Pancreas (tissue), 10 donors: ENCODE data around the gene NNT. TPM values are rescaled to one million over a fixed set of nuclear protein-coding genes. Genes with fewer than 3 reads are reported as not detected.

Experiments
- ATAC-seq, 4 donors: fragments of 200-7000 bp; cut with Tn5 transposase; one replicate each; pipeline versions ENCODE4 v1.8.0 to v1.9.1; 2020; ENCODE audit warnings: mild to moderate bottlenecking in 4 of 4, moderate library complexity in 4 of 4
- DNase-seq, 6 donors: peaks; one replicate each; pipeline ENCODE4 v3.0.0-alpha.2; 2020
- FAIRE-seq: peaks from 2 replicates; lab custom pipeline; 2012; peaks lifted over from hg19 to GRCh38; lab: Jason Lieb, UNC
- H3K27ac ChIP-seq, 4 donors: fragments of 200-600 bp; sonication (generic); 1 replicate in 3 of 4; 2 replicates in 1 of 4; pipeline versions ENCODE4 v1.5.0 to v1.8.0; 2020
- H3K27me3 ChIP-seq, 4 donors: fragments of 200-600 bp; one replicate each; pipeline ENCODE4 v1.8.0; 2021
- H3K36me3 ChIP-seq, 3 donors: fragments of 200-600 bp; sonication (generic) in 1 of 3; one replicate each; pipeline versions ENCODE4 v1.5.0 to v1.8.0; 2020 to 2021
- H3K4me1 ChIP-seq, 3 donors: fragments of 200-600 bp; one replicate each; pipeline ENCODE4 v1.8.0; 2021
- H3K4me3 ChIP-seq, 4 donors: fragments of 200-600 bp; sonication (generic) in 2 of 4; one replicate each; pipeline versions ENCODE4 v1.5.0 to v1.8.0; 2020 to 2021
- H3K9me3 ChIP-seq, 4 donors: fragments of 200-600 bp; one replicate each; pipeline ENCODE4 v1.8.0; 2021
- CTCF ChIP-seq, 4 donors: fragments of 200-600 bp; sonication (generic) in 3 of 4; IDR thresholded peaks; one replicate each; pipeline versions ENCODE4 v1.5.0 to v1.8.0; 2021; ENCODE audit warnings: antibody characterized with exemption in 4 of 4
- WGBS, 2 donors: extraction: QIAGEN DNeasy Blood & Tissue Kit; methylation state at CpG; one replicate each; pipeline ENCODE4 v1.1.7; 2013; 5-methylcytosine and 5-hydroxymethylcytosine counted together
- intact Hi-C, 3 donors: fragments of 100-400 bp; cut with DNase I; formaldehyde crosslinking; loops; one replicate each; pipeline versions ENCODE4 v1.11.1 to v1.14.2; 2022
- polyA plus RNA-seq, 2 donors: library from polyadenylated mRNA; stranded (reverse); fragments of 200-250 nt; gene quantifications; one replicate each; pipeline ENCODE4 v1.2.3, GENCODE V29; 2013
- total RNA-seq, 6 donors: library from RNA; stranded (reverse); fragmentation: NEBNext Ultra II Directional in 4 of 6; extraction: Animal tissue kit (Norgen Biotek cat#: 25700) in 4 of 6; gene quantifications; one replicate each; pipeline versions ENCODE4 v1.2.1 to v1.2.4, GENCODE V29; 2021 to 2023
- donor health status: healthy with polysubstance abuse.
- donor health status: DM: no; HTN: no; CAD: no; lungs with moderate emphysema.
- donor health status: DM: no; HTN: no; CAD: no.
- donor health status: control.
- donor health status: control.
- donor health status: Bipolar disorder and iron deficiency.
- donor health status: DM: yes; HTN: yes; CAD: no.
- donor health status: DM: no; HTN: no; CAD: no.
- donor health status: DM: no; HTN: no; CAD: no.
- donor health status: DM: yes; HTN: yes; CAD: no.

NNT gene
- total and polyA plus RNA-seq, 8 donors = 6.1 to 48.0 (median 32.4) TPM

- Histone ChIP-seq H3K27ac (no peak overlapping the region), H3K4me3 (no peak overlapping the region), H3K9me3 (no peaks in the 10 kb centered on the region), H3K4me1 (no peaks in the 10 kb centered on the region), H3K27me3 (no peaks in the 10 kb centered on the region), H3K36me3 (peaks cover 0 to 32% (median 25%) of the 10 kb centered on the region in 3 donors)
- WGBS, 2 donors = 91 to 92% methylated on average over 2 of the region's 2 CpGs
- FAIRE-seq = no peak
- intact Hi-C loops = no loop called here
- no peak for DNase-seq
- no peak for TF ChIP-seq CTCF (IDR thresholded peaks at IDR 0.05)
- no peak for ATAC-seq
Observed at GRCh38 chr5:43648499-43649124, 45.6 kb downstream of the NNT start.

- 59 to 72% methylated on average over 2 of the region's 2 CpGs for WGBS, 2 donors
- FAIRE-seq = no peak
- no peaks in the 10 kb centered on the region for H3K9me3 ChIP-seq
- intact Hi-C loops = no loop called here
- no peak for TF ChIP-seq CTCF (IDR thresholded peaks at IDR 0.05)
- H3K4me1 ChIP-seq = no peaks in the 10 kb centered on the region
- H3K36me3 ChIP-seq = peaks cover 0 to 32% (median 25%) of the 10 kb centered on the region in 3 donors
- H3K4me3 ChIP-seq = no peak overlapping the region
- no peak overlapping the region for H3K27ac ChIP-seq
- ATAC-seq = no peak
- no peaks in the 10 kb centered on the region for H3K27me3 ChIP-seq
- no peak for DNase-seq
Observed at GRCh38 chr5:43649256-43649655, 46.3 kb downstream of the NNT start.

- ATAC-seq = no peak
- no peak for TF ChIP-seq CTCF (IDR thresholded peaks at IDR 0.05)
Observed at GRCh38 chr5:43652537-43653302, 49.7 kb downstream of the NNT start.

GRCh38 chr5:43658509-43658908 lies 55.5 kb downstream of the NNT start:
- ATAC-seq = peak in 2 of 4 donors; percentile 59 to 67
- no peak overlapping the region for H3K4me3 ChIP-seq
- no peaks in the 10 kb centered on the region for H3K9me3 ChIP-seq
- TF ChIP-seq CTCF (IDR thresholded peaks at IDR 0.05) = no peak
- no peak for FAIRE-seq
- no peaks in the 10 kb centered on the region for H3K27me3 ChIP-seq
- DNase-seq = no peak
- no peaks in the 10 kb centered on the region for H3K4me1 ChIP-seq
- intact Hi-C loops = no loop called here
- WGBS, 2 donors = 91 to 92% methylated on average over 1 of the region's 1 CpG
- H3K36me3 ChIP-seq = peaks cover 0 to 18% (median 0%) of the 10 kb centered on the region in 3 donors
- H3K27ac ChIP-seq = no peak overlapping the region

More at GRCh38 chr5:43652537-43653302, 49.7 kb downstream of the NNT start:
- H3K27me3 ChIP-seq = no peaks in the 10 kb centered on the region
- no peak overlapping the region for H3K4me3 ChIP-seq
- H3K9me3 ChIP-seq = no peaks in the 10 kb centered on the region
- FAIRE-seq (no peak), DNase-seq (peak in 1 of 6 donors; percentile 29)
- no peak overlapping the region for H3K27ac ChIP-seq
- H3K4me1 ChIP-seq = no peaks in the 10 kb centered on the region
- WGBS, 2 donors = 97 to 98% methylated on average over 6 of the region's 6 CpGs
- H3K36me3 ChIP-seq = peaks cover 0 to 21% (median 20%) of the 10 kb centered on the region in 3 donors
- intact Hi-C loops = no loop called here

- intact Hi-C loops = no loop called here
- Histone ChIP-seq H3K4me1 (no peaks in the 10 kb centered on the region), H3K27ac (no peak overlapping the region), H3K4me3 (no peak overlapping the region), H3K36me3 (peaks cover 0 to 18% (median 0%) of the 10 kb centered on the region in 3 donors), H3K9me3 (no peaks in the 10 kb centered on the region), H3K27me3 (no peaks in the 10 kb centered on the region)
- no peak for TF ChIP-seq CTCF (IDR thresholded peaks at IDR 0.05)
- FAIRE-seq (no peak), DNase-seq (no peak), ATAC-seq (no peak)
- WGBS, 2 donors = 78 to 82% methylated on average over 4 of the region's 4 CpGs
Observed at GRCh38 chr5:43659075-43659474, 56.1 kb downstream of the NNT start.
